GM18909 (cell line): ENCODE results near the gene TMED7.

Experiments
- ATAC-seq: cut with Tn5 transposase; IDR thresholded peaks from one replicate; pipeline ENCODE4 v1.9.1; 2021; ENCODE audit warnings: mild to moderate bottlenecking; ENCODE audit not compliant: unreplicated experiment, poor library complexity

Gene TMED7

DNA sequence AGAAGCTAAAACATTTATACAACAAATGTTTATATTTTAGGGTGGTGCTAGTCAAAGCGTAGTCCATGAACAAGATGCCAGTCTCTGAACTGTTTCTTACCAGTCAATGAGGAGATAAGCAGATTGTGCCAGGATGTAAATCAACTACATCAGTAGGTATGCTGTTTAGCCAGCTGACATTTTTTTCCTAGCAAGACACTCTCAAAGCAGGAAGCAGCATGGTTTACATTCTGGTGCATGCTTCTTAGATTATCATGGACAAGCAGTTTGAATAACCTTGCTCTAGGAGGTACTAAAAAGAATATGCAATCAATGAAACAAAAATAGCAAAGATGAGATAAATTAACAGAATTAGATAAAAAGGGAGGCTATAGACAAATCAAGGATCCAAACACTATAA is 40.6 kb downstream of the TMED7 start:
- no peak for ATAC-seq

DNA sequence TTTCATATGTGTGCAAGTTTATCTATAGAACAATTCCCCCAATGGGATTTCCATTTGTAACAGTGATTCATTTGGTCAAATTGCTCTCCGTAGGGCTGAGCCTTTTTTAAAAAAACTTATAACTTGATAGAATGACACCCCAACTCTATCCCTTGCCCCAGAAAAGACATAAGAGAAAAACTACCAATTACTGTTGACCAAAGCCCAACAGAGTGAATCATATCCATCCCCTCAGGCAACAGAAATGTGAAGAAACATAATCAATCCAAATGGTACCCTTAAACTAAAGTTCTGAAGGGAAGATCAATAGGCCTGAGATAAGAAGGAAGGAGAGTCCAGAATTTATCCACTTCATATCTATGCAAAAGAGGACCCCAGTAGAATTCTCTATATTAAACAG is 41.3 kb downstream of the TMED7 start:
- no peak for ATAC-seq

DNA sequence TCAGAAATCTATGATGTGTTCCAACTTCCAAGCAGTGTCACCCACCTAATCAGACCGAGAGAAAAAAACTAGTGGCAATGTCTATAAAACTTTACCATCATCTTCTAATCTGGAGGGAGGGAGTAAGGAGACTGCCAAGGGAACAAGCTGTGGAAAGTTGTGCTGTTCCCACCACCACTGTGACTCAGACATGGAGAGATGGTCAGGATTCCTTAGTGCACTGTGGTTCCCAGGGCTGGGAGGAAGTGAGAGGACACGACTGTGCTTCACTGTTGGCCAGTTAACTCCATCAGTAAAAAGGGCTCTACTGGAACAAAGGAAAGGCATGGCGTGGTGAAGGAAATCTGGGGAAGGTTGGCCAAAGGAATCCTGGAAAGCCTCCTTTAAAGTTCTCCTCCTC is 42.4 kb downstream of the TMED7 start:
- ATAC-seq = no peak

DNA sequence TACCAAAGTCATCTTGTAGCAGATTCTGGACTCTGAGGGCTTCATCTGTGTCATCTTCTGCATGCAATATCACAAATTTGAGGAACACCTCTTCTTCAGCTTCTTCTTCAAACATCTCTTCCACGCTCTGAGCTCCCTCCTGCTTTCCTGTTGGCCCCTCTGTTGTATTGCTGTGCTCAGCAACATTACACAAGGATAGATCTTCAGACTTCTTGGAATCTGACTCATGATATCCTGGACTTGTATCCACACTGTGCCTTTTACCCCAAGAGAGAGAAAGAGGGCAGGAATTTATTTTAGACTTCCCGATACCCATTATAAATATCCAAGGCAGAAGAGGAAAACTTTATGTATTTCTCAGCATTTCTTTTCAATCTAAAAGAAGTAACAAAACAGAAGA is 44.9 kb downstream of the TMED7 start:
- ATAC-seq = no peak

DNA sequence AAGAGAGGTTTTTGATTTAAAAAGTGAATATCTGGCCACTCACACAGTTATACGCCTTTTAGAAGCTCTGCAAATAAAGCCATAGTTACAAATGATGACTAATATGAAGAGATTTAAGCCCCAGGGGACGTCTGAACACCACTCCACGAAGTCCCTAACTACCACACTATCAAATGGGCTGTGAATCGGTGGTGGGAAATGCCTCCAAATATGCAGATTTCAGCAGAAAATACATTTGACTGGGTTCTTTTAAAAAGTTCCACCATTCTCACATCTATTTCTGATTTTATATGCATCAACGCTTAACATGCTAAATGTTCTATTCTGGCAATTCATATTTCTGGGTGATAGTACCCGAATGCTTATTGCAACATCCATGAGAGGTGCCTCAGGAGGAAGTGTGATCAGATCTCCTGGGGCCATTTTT is 46.1 kb downstream of the TMED7 start:
- ATAC-seq = peak; percentile 73

DNA sequence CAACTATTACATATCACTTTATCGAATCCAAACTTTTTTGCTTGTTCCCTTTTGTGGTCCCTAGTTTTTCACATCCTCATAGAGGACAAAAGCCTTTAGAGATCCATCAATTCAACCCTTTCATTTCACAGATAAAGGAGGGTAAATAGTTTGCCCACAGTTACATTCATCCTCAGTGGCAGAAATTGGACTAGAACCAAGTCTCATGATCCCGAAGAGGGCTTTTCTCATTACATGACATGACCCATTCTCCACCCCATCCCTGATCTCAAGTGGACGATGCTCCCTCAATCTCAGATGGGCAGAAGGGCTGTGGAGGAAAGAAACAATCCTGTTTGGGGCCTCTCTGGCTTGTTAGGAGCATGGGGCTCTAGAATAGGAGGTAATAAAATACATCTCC is 46.6 kb downstream of the TMED7 start:
- peak; percentile 14 for ATAC-seq

DNA sequence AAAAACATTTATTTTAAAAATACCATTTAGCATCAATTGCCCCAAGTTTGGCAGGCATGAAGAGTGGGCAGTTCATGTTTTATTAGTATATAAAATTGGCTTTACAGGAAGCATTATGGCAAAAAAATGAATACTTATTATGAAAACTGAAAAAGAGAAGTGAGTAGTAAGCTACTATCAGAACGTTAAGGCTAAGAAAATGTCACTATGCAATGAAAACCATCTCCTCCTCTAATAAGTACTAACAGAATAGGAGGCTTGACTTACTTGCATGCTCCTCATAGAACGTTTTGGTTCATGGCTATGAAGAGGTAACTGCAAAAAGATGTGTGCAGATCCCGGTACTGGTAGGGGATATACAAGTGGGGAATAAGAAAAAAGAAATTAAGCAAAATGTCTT is 47.2 kb downstream of the TMED7 start:
- ATAC-seq = peak; percentile 68

DNA sequence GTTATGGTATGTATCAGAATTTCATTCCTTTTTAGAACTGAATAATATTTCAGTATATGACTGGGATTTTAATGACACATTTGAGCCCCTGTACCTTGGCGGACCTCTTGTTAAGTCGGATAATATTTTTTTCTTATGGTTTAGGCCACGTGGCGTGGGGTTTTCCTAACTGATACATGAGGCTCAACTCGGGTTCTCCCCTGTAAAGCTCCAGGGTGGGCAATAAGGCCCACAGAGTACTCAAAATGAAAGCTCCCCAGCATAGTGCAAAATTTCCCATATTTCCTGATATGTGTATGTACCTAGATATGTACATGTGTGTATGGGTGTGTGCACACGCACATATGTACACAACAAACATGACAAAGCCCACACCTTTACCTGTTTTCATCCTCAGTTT is 48.1 kb downstream of the TMED7 start:
- ATAC-seq = no peak

DNA sequence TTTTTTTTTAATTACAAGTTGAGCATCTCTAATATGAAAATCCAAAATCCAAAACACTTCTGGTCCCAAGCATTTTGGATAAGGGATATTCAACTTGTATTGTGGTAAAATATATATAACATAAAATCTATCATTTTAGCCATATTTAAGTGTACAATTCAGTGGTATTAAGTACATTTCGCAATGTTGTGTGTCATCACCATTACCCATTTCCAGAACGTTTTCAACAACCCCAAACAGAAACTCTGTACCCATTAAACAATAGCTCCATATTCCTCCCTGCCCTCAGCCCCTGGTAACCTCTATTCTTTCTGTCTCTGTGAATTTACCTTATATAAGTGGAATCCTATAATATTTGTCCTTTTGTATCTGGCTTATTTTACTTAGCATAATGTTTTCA is 48.5 kb downstream of the TMED7 start:
- no peak for ATAC-seq

DNA sequence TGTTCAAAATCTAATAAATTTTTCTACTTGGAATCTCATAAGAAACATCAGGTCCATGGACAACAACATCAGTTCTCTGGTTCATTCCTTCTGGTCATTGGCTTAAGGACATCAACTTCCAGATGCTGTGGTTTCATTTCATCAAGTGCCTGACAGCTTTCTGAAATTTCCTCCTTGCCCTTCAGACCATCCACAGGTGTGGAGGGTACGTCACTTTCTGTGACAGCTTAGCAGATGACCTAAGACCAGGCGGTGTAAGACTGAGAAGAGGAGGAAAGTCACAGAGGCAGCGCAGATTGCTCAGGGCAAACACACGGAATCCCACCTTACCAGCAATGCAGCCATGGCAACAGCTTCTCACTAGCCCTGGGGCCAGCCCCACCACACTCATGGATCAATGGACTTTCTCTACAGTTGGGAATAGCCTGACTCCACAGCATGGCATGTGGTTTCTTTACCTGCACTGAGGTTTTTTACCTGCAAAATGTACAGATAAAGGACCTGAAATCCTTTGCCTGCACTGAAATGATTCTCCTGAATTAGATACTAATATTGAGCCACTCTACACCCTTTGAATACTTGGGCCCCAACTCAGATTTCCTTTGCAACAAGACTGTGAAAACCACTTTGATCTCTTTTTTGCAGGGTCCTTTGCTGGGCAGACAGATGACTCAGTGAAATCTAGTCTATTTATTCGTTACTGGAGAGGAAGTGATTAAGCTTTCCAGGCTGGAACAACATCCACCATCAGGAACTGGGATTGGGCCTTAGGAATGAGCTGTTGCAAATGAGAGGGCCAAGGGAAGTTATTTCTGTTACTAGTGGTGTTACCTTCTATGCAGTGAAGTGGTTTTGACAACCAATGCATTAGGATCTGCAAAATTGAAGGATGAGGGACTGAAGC is 50.4 kb downstream of the TMED7 start:
- no peak for ATAC-seq

DNA sequence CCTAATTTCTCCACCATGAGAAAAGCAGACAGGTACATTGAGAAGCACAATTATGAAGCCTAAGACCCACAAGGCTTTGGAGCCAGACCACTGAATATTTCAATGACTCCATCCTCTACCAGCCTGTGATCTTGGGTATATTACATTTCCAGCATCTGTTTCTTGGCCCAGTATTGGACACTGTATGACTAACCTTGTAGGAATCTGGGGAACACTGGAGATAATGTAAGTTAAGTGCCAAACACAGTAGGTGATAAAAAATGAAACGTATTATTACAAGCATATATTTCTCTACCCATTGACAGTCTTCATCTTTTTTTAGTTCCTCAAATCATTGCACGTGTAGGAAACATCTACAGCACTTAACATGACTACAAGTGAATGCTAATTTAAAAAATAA is 52.7 kb downstream of the TMED7 start:
- no peak for ATAC-seq

DNA sequence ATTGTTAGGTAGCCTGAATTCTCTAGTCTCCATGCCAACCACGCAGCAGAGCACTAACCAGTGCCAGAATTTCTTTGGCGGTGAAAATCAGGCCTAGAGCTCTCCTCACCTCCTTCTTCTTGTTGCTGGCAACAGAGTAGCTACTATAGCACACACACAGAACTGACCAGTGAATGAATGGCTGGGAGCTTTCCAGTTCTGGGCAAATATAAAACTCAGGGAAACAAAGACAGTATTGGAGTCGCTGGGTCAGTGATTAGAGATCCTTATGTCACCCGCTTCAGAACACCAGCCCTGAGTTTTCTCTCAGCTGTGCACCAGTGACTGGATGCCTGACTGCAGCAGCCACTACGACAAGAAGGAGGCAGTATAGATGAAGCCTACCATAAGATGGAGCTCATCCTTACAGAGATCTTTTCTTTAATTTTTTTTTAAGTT is 54.4 kb downstream of the TMED7 start:
- ATAC-seq = no peak

DNA sequence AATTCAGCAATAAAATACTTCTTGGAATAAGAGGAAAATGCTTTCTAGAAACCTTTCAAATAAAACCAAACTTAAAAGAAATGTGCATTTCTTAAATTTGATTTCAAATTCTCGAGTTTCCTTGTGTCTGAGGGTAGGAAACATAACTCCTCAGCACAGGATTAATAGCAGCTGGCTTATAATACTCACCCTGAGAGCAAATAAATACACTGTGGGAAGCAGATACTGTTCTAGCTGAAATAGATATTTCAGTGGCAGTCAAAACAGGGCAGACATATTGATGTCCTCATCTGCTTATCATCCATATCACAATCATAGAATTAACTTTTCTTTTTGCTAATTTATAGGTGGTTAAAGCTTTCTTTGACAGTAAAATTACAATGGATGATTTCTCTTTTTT is 57.2 kb downstream of the TMED7 start:
- ATAC-seq = no peak

DNA sequence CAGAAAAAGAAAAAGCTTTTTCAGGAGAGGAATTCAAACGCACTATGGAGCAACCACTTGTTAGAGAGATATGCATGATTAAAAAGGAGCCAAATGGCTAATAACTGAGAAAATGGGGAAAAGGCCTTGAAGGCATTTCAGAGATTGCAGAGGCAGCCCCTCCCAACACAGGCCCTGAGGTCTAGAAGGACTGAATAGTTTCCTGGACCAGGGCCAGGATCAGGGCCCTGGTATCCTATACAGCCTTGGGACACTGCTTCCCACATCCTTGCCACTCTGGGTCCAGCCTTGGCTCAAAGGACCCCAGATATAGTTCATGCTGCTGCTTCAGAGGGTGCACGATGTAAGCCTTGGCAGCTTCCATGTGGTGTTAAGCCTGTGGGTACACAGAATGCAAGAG is 60.6 kb downstream of the TMED7 start:
- no peak for ATAC-seq
